ACC112 (cell line): Measurements from ENCODE around the gene PAPLN.

Source experiments
- H2AFZ ChIP-seq: fragments of 200-600 bp; sonication (generic); one replicate; pipeline ENCODE4 v1.6.0; 2017; ENCODE audit warnings: antibody characterized with exemption, low read length; ENCODE audit not compliant: unreplicated experiment
- H3K27ac ChIP-seq: fragments of 200-600 bp; sonication (generic); 2 replicates; pipeline ENCODE4 v1.5.1; 2014; ENCODE audit warnings: low read depth, mild to moderate bottlenecking, antibody characterized with exemption, low read length, moderate library complexity
- H3K27me3 ChIP-seq: fragments of 200-600 bp; sonication (generic); 2 replicates; pipeline ENCODE4 v1.6.1; 2014; ENCODE audit warnings: mild to moderate bottlenecking, antibody characterized with exemption, low read length, moderate library complexity, mixed read lengths; ENCODE audit not compliant: insufficient read depth
- H3K36me3 ChIP-seq: fragments of 200-600 bp; sonication (generic); 2 replicates; pipeline ENCODE4 v1.6.1; 2016; ENCODE audit warnings: mild to moderate bottlenecking, antibody characterized with exemption, low read length, moderate library complexity, mixed read lengths; ENCODE audit not compliant: insufficient read depth
- H3K4me1 ChIP-seq: fragments of 200-600 bp; sonication (generic); one replicate; pipeline ENCODE4 v1.6.1; 2016; ENCODE audit warnings: low read length, mixed read lengths; ENCODE audit not compliant: insufficient read depth, unreplicated experiment, control insufficient read depth
- H3K4me3 ChIP-seq: fragments of 200-600 bp; sonication (generic); 2 replicates; pipeline ENCODE4 v1.5.1; 2014; ENCODE audit warnings: mild to moderate bottlenecking, low read depth, low read length
- H3K79me2 ChIP-seq: fragments of 200-600 bp; sonication (generic); one replicate; pipeline ENCODE4 v1.6.0; 2016; ENCODE audit warnings: low read length; ENCODE audit not compliant: control insufficient read depth, unreplicated experiment, insufficient read depth

Gene PAPLN

GRCh38 chr14:73272393-73272792, 35.1 kb downstream of the PAPLN start:
- no peaks in the 10 kb centered on the region for H3K4me1 ChIP-seq
- H3K4me3 ChIP-seq, result no peak overlapping the region
- no peaks in the 10 kb centered on the region for H3K79me2 ChIP-seq
- H3K27me3 ChIP-seq, result no peaks in the 10 kb centered on the region
- H3K36me3 ChIP-seq, result peaks cover 10% of the 10 kb centered on the region
- H2AFZ ChIP-seq, result no peak overlapping the region
- no peak overlapping the region for H3K27ac ChIP-seq

- Histone ChIP-seq H3K4me3 (no peak overlapping the region), H3K27ac (no peak overlapping the region), H3K79me2 (no peaks in the 10 kb centered on the region), H3K36me3 (peaks cover 10% of the 10 kb centered on the region), H3K27me3 (no peaks in the 10 kb centered on the region), H3K4me1 (no peaks in the 10 kb centered on the region), H2AFZ (no peak overlapping the region)
These were observed 36.5 kb downstream of the PAPLN start for GRCh38 chr14:73273799-73274198.

- Histone ChIP-seq H3K79me2 (no peaks in the 10 kb centered on the region), H3K4me3 (no peak overlapping the region), H3K36me3 (peaks cover 23% of the 10 kb centered on the region), H3K27me3 (no peaks in the 10 kb centered on the region), H3K4me1 (no peaks in the 10 kb centered on the region), H2AFZ (no peak overlapping the region), H3K27ac (no peak overlapping the region)
These were observed 39.5 kb downstream of the PAPLN start for GRCh38 chr14:73276836-73277235.

- Histone ChIP-seq H3K27ac (no peak overlapping the region), H3K36me3 (peaks cover 27% of the 10 kb centered on the region), H3K27me3 (no peaks in the 10 kb centered on the region), H3K4me1 (no peaks in the 10 kb centered on the region), H3K79me2 (no peaks in the 10 kb centered on the region), H3K4me3 (no peak overlapping the region), H2AFZ (no peak overlapping the region)
These were observed 40.1 kb downstream of the PAPLN start for GRCh38 chr14:73277376-73277775.

GRCh38 chr14:73280903-73281302, 43.6 kb downstream of the PAPLN start:
- Histone ChIP-seq H3K27me3 (no peaks in the 10 kb centered on the region), H3K27ac (no peak overlapping the region), H3K4me3 (no peak overlapping the region), H3K4me1 (no peaks in the 10 kb centered on the region), H3K79me2 (no peaks in the 10 kb centered on the region), H2AFZ (no peak overlapping the region), H3K36me3 (peaks cover 37% of the 10 kb centered on the region)

GRCh38 chr14:73283608-73284379, 46.5 kb downstream of the PAPLN start:
- no peaks in the 10 kb centered on the region for H3K27me3 ChIP-seq
- H2AFZ ChIP-seq, result no peak overlapping the region
- peaks cover 37% of the 10 kb centered on the region for H3K36me3 ChIP-seq
- no peak overlapping the region for H3K27ac ChIP-seq
- no peaks in the 10 kb centered on the region for H3K4me1 ChIP-seq
- H3K4me3 ChIP-seq, result no peak overlapping the region
- no peaks in the 10 kb centered on the region for H3K79me2 ChIP-seq

GRCh38 chr14:73285979-73286378, 48.7 kb downstream of the PAPLN start:
- Histone ChIP-seq H3K4me3 (no peak overlapping the region), H3K79me2 (no peaks in the 10 kb centered on the region), H3K4me1 (no peaks in the 10 kb centered on the region), H3K36me3 (peaks cover 24% of the 10 kb centered on the region), H3K27ac (no peak overlapping the region), H3K27me3 (no peaks in the 10 kb centered on the region), H2AFZ (no peak overlapping the region)

- Histone ChIP-seq H3K79me2 (no peaks in the 10 kb centered on the region), H2AFZ (no peak overlapping the region), H3K4me1 (no peaks in the 10 kb centered on the region), H3K27me3 (no peaks in the 10 kb centered on the region), H3K27ac (no peak overlapping the region), H3K36me3 (peaks cover 24% of the 10 kb centered on the region), H3K4me3 (no peak overlapping the region)
These were observed 49.3 kb downstream of the PAPLN start for GRCh38 chr14:73286598-73286997.

GRCh38 chr14:73287071-73287470, 49.8 kb downstream of the PAPLN start:
- no peak overlapping the region for H3K4me3 ChIP-seq
- no peak overlapping the region for H2AFZ ChIP-seq
- H3K36me3 ChIP-seq, result peaks cover 25% of the 10 kb centered on the region
- no peaks in the 10 kb centered on the region for H3K4me1 ChIP-seq
- H3K27ac ChIP-seq, result no peak overlapping the region
- no peaks in the 10 kb centered on the region for H3K27me3 ChIP-seq
- H3K79me2 ChIP-seq, result no peaks in the 10 kb centered on the region

GRCh38 chr14:73289308-73289707, 52.0 kb downstream of the PAPLN start:
- Histone ChIP-seq H3K27me3 (no peaks in the 10 kb centered on the region), H3K4me3 (no peak overlapping the region), H3K27ac (no peak overlapping the region), H2AFZ (no peak overlapping the region), H3K36me3 (peaks cover 10% of the 10 kb centered on the region), H3K79me2 (no peaks in the 10 kb centered on the region), H3K4me1 (no peaks in the 10 kb centered on the region)

- Histone ChIP-seq H3K79me2 (no peaks in the 10 kb centered on the region), H3K36me3 (peaks cover 10% of the 10 kb centered on the region), H2AFZ (no peak overlapping the region), H3K4me3 (no peak overlapping the region), H3K4me1 (no peaks in the 10 kb centered on the region), H3K27me3 (no peaks in the 10 kb centered on the region), H3K27ac (no peak overlapping the region)
These were observed 52.4 kb downstream of the PAPLN start for GRCh38 chr14:73289729-73290128.
